ENCODE measurements around the gene SLIT3.
A peak's percentile ranks its signal among the peaks of the same experiment; 100 is the strongest.

Gene SLIT3

GRCh38 chr5:168836603-168837231 is 464.2 kb downstream of the SLIT3 start:
- no peak for DNase-seq (ENCODE audit: low spot score)

- no peak for DNase-seq (ENCODE audit: low spot score)
Measured at GRCh38 chr5:168833936-168834335, 467.0 kb downstream of the SLIT3 start.

- DNase-seq (ENCODE audit: low spot score) = no peak
Measured at GRCh38 chr5:168833383-168833782, 467.6 kb downstream of the SLIT3 start.

GRCh38 chr5:168832308-168832707 is 468.6 kb downstream of the SLIT3 start:
- DNase-seq (ENCODE audit: low spot score) = no peak

GRCh38 chr5:168831383-168831782 is 469.6 kb downstream of the SLIT3 start:
- DNase-seq (ENCODE audit: low spot score) = no peak

- DNase-seq (ENCODE audit: low spot score) = no peak
Measured at GRCh38 chr5:168830833-168831232, 470.1 kb downstream of the SLIT3 start.

GRCh38 chr5:168829922-168830417 is 471.0 kb downstream of the SLIT3 start:
- no peak for DNase-seq (ENCODE audit: low spot score)

GRCh38 chr5:168829044-168829443 is 471.9 kb downstream of the SLIT3 start:
- peak; percentile 82 for DNase-seq (ENCODE audit: low spot score)

- no peak for DNase-seq (ENCODE audit: low spot score)
Measured at GRCh38 chr5:168827636-168828035, 473.3 kb downstream of the SLIT3 start.

- DNase-seq (ENCODE audit: low spot score) = peak; percentile 60
Measured at GRCh38 chr5:168826246-168826725, 474.7 kb downstream of the SLIT3 start.

GRCh38 chr5:168822745-168823281 is 478.1 kb downstream of the SLIT3 start:
- DNase-seq (ENCODE audit: low spot score) = no peak

GRCh38 chr5:168822248-168822744 is 478.6 kb downstream of the SLIT3 start:
- no peak for DNase-seq (ENCODE audit: low spot score)

GRCh38 chr5:168820874-168821273 is 480.1 kb downstream of the SLIT3 start:
- DNase-seq (ENCODE audit: low spot score) = peak; percentile 59

GRCh38 chr5:168819004-168819621 is 481.8 kb downstream of the SLIT3 start:
- DNase-seq (ENCODE audit: low spot score) = no peak

GRCh38 chr5:168818558-168818957 is 482.4 kb downstream of the SLIT3 start:
- no peak for DNase-seq (ENCODE audit: low spot score)

GRCh38 chr5:168817591-168817990 is 483.3 kb downstream of the SLIT3 start:
- no peak for DNase-seq (ENCODE audit: low spot score)

GRCh38 chr5:168816661-168817060 is 484.3 kb downstream of the SLIT3 start:
- DNase-seq (ENCODE audit: low spot score) = no peak

- DNase-seq (ENCODE audit: low spot score) = peak; percentile 51
Measured at GRCh38 chr5:168813184-168813968, 487.6 kb downstream of the SLIT3 start.

GRCh38 chr5:168810641-168811040 is 490.3 kb downstream of the SLIT3 start:
- no peak for DNase-seq (ENCODE audit: low spot score)

GRCh38 chr5:168809218-168809617 is 491.7 kb downstream of the SLIT3 start:
- DNase-seq (ENCODE audit: low spot score) = no peak

- no peak for DNase-seq (ENCODE audit: low spot score)
Measured at GRCh38 chr5:168808051-168808616, 492.8 kb downstream of the SLIT3 start.

GRCh38 chr5:168807287-168807686 is 493.7 kb downstream of the SLIT3 start:
- DNase-seq (ENCODE audit: low spot score) = no peak

All from SK-N-DZ (cell line).